Mononuclear cell (primary cell): ENCODE data around the gene ATP5F1A. TPM values are rescaled to one million over a fixed set of nuclear protein-coding genes. Genes with fewer than 3 reads are reported as not detected.
"Not testable (repeated sequence)": the region's sequence is repeated elsewhere in the genome, so short reads cannot be mapped to it uniquely, and the experiment has no call there.

Source experiments
- H3K27me3 ChIP-seq: 2 replicates; pipeline ENCODE4 v1.6.0; 2011; ENCODE audit warnings: low read length, control low read depth; ENCODE audit not compliant: insufficient read depth
- H3K4me1 ChIP-seq: 2 replicates; pipeline ENCODE4 v1.5.1; 2011; ENCODE audit warnings: mild to moderate bottlenecking, low read length, control low read depth; ENCODE audit not compliant: insufficient read depth
- H3K4me3 ChIP-seq: 2 replicates; pipeline ENCODE4 v1.5.1; 2011; ENCODE audit warnings: mild to moderate bottlenecking, low read length, moderate library complexity
- H3K9me3 ChIP-seq: 2 replicates; pipeline ENCODE4 v1.5.1; 2011; ENCODE audit warnings: low read depth, mild to moderate bottlenecking, control low read depth, low read length
- total RNA-seq: library from RNA; depleted of rRNA; stranded (reverse); fragments of >200 nt; gene quantifications from one replicate; pipeline ENCODE4 v1.2.3, GENCODE V29; 2012

The ATP5F1A gene
- 475 TPM for total RNA-seq

GRCh38 chr18:46097801-46098615 lies at the start of gene ATP5F1A:
TSS of gene ATP5F1A (minus strand) at chr18:46098296. CDS start at chr18:46098231, 65 bp downstream.
- Histone ChIP-seq H3K4me1 (peaks cover 38% of the 10 kb centered on the region), H3K27me3 (no peaks in the 10 kb centered on the region), H3K9me3 (no peaks in the 10 kb centered on the region), H3K4me3 (peak within 1 kb of the TSS; percentile 91)

DNA sequence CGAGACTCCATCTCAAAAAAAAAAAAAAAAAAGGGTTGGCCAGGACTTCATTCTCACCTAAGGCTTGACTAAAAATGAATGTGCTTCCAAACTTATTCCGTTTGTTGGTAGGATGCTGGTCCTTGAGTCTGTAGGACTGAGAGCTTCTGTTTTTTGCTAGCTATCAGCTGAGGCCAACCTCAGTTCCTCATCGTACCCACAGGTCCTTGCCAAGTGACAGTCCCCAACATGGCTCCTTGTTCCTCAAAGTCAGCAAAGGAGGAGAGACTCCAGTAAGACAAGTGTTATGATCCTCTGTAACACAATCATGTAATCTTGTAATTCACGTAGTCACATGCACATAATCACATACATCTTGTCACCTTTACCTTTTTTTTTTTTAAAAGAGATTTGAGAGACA lies 43.1 kb upstream of the ATP5F1A start:
- H3K4me3 ChIP-seq: no peak overlapping the region
- no peaks in the 10 kb centered on the region for H3K27me3 ChIP-seq
- no peaks in the 10 kb centered on the region for H3K9me3 ChIP-seq
- no peaks in the 10 kb centered on the region for H3K4me1 ChIP-seq

GRCh38 chr18:46140173-46140572 lies 42.1 kb upstream of the ATP5F1A start:
- no peaks in the 10 kb centered on the region for H3K9me3 ChIP-seq
- no peak overlapping the region for H3K4me3 ChIP-seq
- no peaks in the 10 kb centered on the region for H3K27me3 ChIP-seq
- H3K4me1 ChIP-seq: no peaks in the 10 kb centered on the region

- H3K4me3 ChIP-seq: no peak overlapping the region
- H3K27me3 ChIP-seq: no peaks in the 10 kb centered on the region
- no peaks in the 10 kb centered on the region for H3K9me3 ChIP-seq
- no peaks in the 10 kb centered on the region for H3K4me1 ChIP-seq
These were observed 37.0 kb upstream of the ATP5F1A start for GRCh38 chr18:46134920-46135675.

- no peaks in the 10 kb centered on the region for H3K4me1 ChIP-seq
These were observed 35.4 kb upstream of the ATP5F1A start for GRCh38 chr18:46133534-46133933.

DNA sequence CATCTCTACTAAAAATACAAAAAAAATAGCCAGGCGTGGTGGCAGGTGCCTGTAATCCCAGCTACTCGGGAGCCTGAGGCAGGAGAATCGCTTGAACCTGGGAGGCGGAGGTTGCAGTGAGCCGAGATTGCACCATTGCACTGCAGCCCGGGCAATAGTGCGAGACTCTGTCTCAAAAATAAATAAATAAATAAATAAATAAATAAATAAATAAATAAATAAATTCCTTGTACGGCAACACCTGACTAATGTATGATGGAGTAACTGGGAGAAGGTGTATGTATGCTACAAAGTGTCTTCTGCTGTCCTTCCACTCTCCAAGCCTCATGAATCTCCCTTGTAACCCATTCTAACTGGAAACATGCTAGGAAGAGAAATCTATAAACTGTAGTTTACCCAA lies 32.5 kb upstream of the ATP5F1A start:
- H3K4me1 ChIP-seq, H3K4me3 ChIP-seq, H3K27me3 ChIP-seq, H3K9me3 ChIP-seq: not testable (repeated sequence)

More at GRCh38 chr18:46133534-46133933, 35.4 kb upstream of the ATP5F1A start:
- no peaks in the 10 kb centered on the region for H3K27me3 ChIP-seq
- no peaks in the 10 kb centered on the region for H3K9me3 ChIP-seq
- H3K4me3 ChIP-seq: no peak overlapping the region

DNA sequence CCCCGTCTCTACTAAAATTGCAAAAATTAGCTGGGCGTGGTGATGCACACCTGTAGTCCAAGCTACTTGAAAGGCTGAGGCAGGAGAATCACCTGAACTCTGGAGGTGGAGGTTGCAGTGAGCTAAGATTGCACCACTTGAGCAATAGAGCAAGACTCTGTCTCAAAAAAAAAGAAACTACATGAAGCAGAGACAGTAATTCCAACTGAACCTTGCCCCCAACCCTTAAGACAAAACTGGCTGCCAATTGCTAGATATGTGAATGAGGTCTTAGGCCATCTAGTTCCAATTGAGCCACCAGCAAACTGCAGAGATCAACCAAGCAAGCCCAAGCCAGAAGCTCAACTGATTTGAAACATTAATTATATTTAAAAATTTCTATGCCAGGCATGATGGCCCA lies 32.0 kb upstream of the ATP5F1A start:
- no peaks in the 10 kb centered on the region for H3K4me1 ChIP-seq
- no peaks in the 10 kb centered on the region for H3K27me3 ChIP-seq

GRCh38 chr18:46126625-46127024 lies 28.5 kb upstream of the ATP5F1A start:
- H3K9me3 ChIP-seq, H3K27me3 ChIP-seq, H3K4me3 ChIP-seq, H3K4me1 ChIP-seq: not testable (repeated sequence)

More for the DNA sequence above, 32.0 kb upstream of the ATP5F1A start:
- H3K4me3 ChIP-seq: no peak overlapping the region
- no peaks in the 10 kb centered on the region for H3K9me3 ChIP-seq

- Histone ChIP-seq H3K27me3 (no peaks in the 10 kb centered on the region), H3K4me1 (no peaks in the 10 kb centered on the region), H3K4me3 (no peak overlapping the region), H3K9me3 (no peaks in the 10 kb centered on the region)
These were observed 15.7 kb upstream of the ATP5F1A start for GRCh38 chr18:46113751-46114150.

GRCh38 chr18:46110406-46110805 lies 12.3 kb upstream of the ATP5F1A start:
- Histone ChIP-seq H3K9me3 (no peaks in the 10 kb centered on the region), H3K4me1 (peaks cover 3% of the 10 kb centered on the region), H3K27me3 (no peaks in the 10 kb centered on the region), H3K4me3 (no peak overlapping the region)

DNA sequence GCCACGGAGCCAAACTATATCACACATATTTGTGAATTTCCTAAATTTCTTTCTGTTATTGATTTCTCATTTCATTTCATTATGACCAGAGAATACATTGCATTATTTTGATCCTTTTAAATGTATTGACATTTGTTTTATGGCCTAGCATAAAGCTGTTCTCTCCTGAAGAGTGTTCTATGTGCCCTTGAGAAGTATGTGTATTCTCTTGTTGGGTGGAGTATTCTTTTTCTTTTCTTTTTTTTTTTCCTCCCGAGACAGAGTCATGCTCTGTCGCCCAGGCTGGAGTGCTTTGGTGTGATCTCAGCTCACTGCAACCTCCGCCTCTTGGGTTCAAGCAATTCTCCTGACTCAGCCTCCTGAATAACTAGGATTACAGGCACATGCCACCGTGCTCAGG lies 11.3 kb upstream of the ATP5F1A start:
- Histone ChIP-seq H3K4me3 (no peak overlapping the region), H3K27me3 (no peaks in the 10 kb centered on the region), H3K9me3 (no peaks in the 10 kb centered on the region), H3K4me1 (peaks cover 10% of the 10 kb centered on the region)

- Histone ChIP-seq H3K27me3 (no peaks in the 10 kb centered on the region), H3K4me3 (peak within 1 kb of the TSS; percentile 79), H3K4me1 (peaks cover 10% of the 10 kb centered on the region), H3K9me3 (no peaks in the 10 kb centered on the region)
These were observed 6.2 kb upstream of the ATP5F1A start, which contains the start of gene HAUS1 for GRCh38 chr18:46104128-46104911. TSS of gene HAUS1 (plus strand) at chr18:46104385. CDS start at chr18:46104412, 27 bp downstream.

DNA sequence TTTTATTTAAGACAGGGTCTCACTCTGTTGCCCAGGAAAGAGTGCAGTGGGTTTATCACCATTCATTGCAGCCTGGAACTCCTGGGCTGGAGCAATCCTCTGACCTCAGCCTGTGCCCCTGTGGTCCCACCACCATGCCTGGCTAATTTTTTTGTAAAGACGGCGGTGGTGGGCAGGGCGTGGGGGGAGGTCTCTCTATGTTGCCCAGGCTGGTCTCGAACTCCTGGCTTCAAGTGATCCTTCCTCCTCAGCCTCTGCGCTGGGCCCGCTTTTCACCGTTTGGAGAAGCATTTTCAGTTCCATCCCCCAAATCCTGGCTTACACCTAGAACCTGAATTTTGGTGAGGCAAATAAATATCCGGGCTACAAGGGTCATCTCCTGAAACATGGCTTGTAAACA lies 1.4 kb upstream of the ATP5F1A start:
- no peaks in the 10 kb centered on the region for H3K27me3 ChIP-seq
- peaks cover 28% of the 10 kb centered on the region for H3K4me1 ChIP-seq
- no peaks in the 10 kb centered on the region for H3K9me3 ChIP-seq
- H3K4me3 ChIP-seq: no peak overlapping the region

GRCh38 chr18:46098616-46098933 lies 479 bp upstream of the ATP5F1A start:
- no peaks in the 10 kb centered on the region for H3K27me3 ChIP-seq
- H3K4me1 ChIP-seq: peaks cover 33% of the 10 kb centered on the region
- H3K9me3 ChIP-seq: no peaks in the 10 kb centered on the region
- peak overlapping the region; percentile 91 for H3K4me3 ChIP-seq

DNA sequence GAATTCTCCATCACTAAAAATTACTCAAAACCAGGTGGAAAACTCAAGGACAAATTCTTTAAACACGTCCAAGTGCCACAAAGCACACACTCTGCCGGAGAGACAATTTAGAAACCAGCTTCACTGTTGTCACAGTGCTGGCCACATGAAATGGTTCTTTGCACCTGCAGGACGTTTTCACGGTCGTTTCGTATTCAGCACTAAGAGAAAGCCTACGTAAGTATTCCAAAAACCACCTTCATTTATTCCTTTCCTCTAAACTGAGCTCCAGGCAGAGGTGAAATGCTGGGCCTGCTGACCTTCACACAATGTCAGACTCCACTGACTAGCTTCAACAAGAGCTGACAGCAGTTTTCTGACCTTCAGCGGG lies 680 bp downstream of the ATP5F1A start:
- Histone ChIP-seq H3K27me3 (no peaks in the 10 kb centered on the region), H3K4me3 (peak overlapping the region; percentile 91), H3K9me3 (no peaks in the 10 kb centered on the region), H3K4me1 (peaks cover 38% of the 10 kb centered on the region)
